HEK293 (cell line): ENCODE results near the gene SLC17A5.

Experiments used
- CTCF ChIA-PET: fragments of 350-600 bp; formaldehyde crosslinking; extraction: SDS; loops from one replicate; lab custom pipeline; 2021; ENCODE audit warnings: antibody characterized with exemption; lab: Yijun Ruan, JAX
- POLR2A ChIA-PET: fragments of 300-600 bp; formaldehyde crosslinking; extraction: SDS; loops from one replicate; lab custom pipeline; 2020; ENCODE audit warnings: antibody characterized with exemption, inconsistent platforms; lab: Yijun Ruan, JAX
- H3K27ac ChIP-seq: fragments of 200-500 bp; sonication (Bioruptor generic); 2 replicates; pipeline ENCODE4 v1.5.1; 2014; ENCODE audit warnings: low read depth, low read length, control low read depth, inconsistent platforms; ENCODE audit errors: extremely low read depth
- H3K36me3 ChIP-seq, 2 experiments: fragments of 200-500 bp in 1 of 2; sonication (Bioruptor generic) in 1 of 2; 1 replicate in 1 of 2; 2 replicates in 1 of 2; pipeline ENCODE4 v1.5.1; 2014 to 2017; ENCODE audit warnings: inconsistent platforms in 2 of 2, low read length in 2 of 2; ENCODE audit not compliant: control insufficient read depth in 2 of 2, insufficient read depth in 1 of 2
- H3K4me1 ChIP-seq: fragments of 200-500 bp; sonication (Bioruptor generic); 2 replicates; pipeline ENCODE4 v1.5.1; 2014; ENCODE audit warnings: mild to moderate bottlenecking, low read length, inconsistent platforms; ENCODE audit not compliant: control insufficient read depth, insufficient read depth
- H3K4me3 ChIP-seq: 2 replicates; pipeline ENCODE4 v1.5.1; 2011; ENCODE audit warnings: low read depth, mild to moderate bottlenecking, control low read depth, low read length, moderate library complexity
- H3K9me3 ChIP-seq: fragments of 200-500 bp; sonication (Bioruptor generic); 2 replicates; pipeline ENCODE4 v1.5.1; 2014; ENCODE audit warnings: low read depth, low read length, inconsistent platforms; ENCODE audit not compliant: control insufficient read depth, insufficient read depth
- KLF1 ChIP-seq: fragments of 450-650 bp; formaldehyde crosslinking; IDR thresholded peaks from 2 replicates; pipeline ENCODE4 v1.5.1; 2016; ENCODE audit warnings: missing biosample characterization, missing genetic modification characterization
- PBX3 ChIP-seq: sonication (generic); formaldehyde crosslinking; IDR thresholded peaks from 2 replicates; pipeline ENCODE4 v1.8.1; 2022; ENCODE audit warnings: mild to moderate bottlenecking, moderate library complexity, missing genetic modification reagents
- PRDM10 ChIP-seq: fragments of 450-650 bp; formaldehyde crosslinking; IDR thresholded peaks from 2 replicates; pipeline ENCODE4 v1.5.1; 2016; ENCODE audit warnings: missing biosample characterization, missing genetic modification characterization
- ZBTB17 ChIP-seq: fragments of 450-650 bp; formaldehyde crosslinking; IDR thresholded peaks from 2 replicates; pipeline ENCODE4 v1.5.1; 2016; ENCODE audit warnings: missing biosample characterization, missing genetic modification characterization
- ZFHX2 ChIP-seq: fragments of 450-650 bp; formaldehyde crosslinking; conservative IDR thresholded peaks from 2 replicates; pipeline ENCODE4 v1.5.1; 2016; ENCODE audit warnings: missing biosample characterization, missing genetic modification characterization
- ZFP69B ChIP-seq: fragments of 450-650 bp; formaldehyde crosslinking; IDR thresholded peaks from 2 replicates; pipeline ENCODE4 v1.5.1; 2016; ENCODE audit warnings: missing biosample characterization, missing genetic modification characterization
- ZNF132 ChIP-seq: fragments of 450-650 bp; formaldehyde crosslinking; IDR thresholded peaks from 2 replicates; pipeline ENCODE4 v1.5.1; 2017; ENCODE audit warnings: missing biosample characterization, missing genetic modification characterization, borderline replicate concordance
- ZNF221 ChIP-seq: fragments of 450-650 bp; formaldehyde crosslinking; IDR thresholded peaks from 2 replicates; pipeline ENCODE4 v1.5.1; 2017; ENCODE audit warnings: missing biosample characterization, missing genetic modification characterization, borderline replicate concordance
- ZNF335 ChIP-seq: fragments of 450-650 bp; formaldehyde crosslinking; conservative IDR thresholded peaks from 2 replicates; pipeline ENCODE4 v1.5.1; 2016; ENCODE audit warnings: missing biosample characterization, missing genetic modification characterization
- ZNF521 ChIP-seq: fragments of 450-650 bp; formaldehyde crosslinking; IDR thresholded peaks from 2 replicates; pipeline ENCODE4 v1.5.1; 2017; ENCODE audit warnings: missing biosample characterization, mild to moderate bottlenecking, missing genetic modification characterization
- ZNF692 ChIP-seq: fragments of 450-650 bp; formaldehyde crosslinking; IDR thresholded peaks from 2 replicates; pipeline ENCODE4 v1.5.1; 2016; ENCODE audit warnings: missing biosample characterization, missing genetic modification characterization
- TF ChIP-seq, protein P1 (sequence below): fragments of 450-650 bp; formaldehyde crosslinking; optimal IDR thresholded peaks from 2 replicates; pipeline ENCODE3; 2016; ENCODE audit warnings: missing biosample characterization, mild to moderate bottlenecking, missing genetic modification characterization
- TF ChIP-seq, protein P2 (sequence below): fragments of 450-650 bp; formaldehyde crosslinking; IDR thresholded peaks from 2 replicates; pipeline ENCODE4 v1.5.1; 2017; ENCODE audit warnings: missing biosample characterization, missing genetic modification characterization

The SLC17A5 gene

GRCh38 chr6:73695619-73696421 lies 42.0 kb upstream of the SLC17A5 start, which contains the start of gene CD109:
CD109 (plus strand) TSS chr6:73696203; CDS start chr6:73696216, 13 bp downstream.
- Histone ChIP-seq H3K36me3 (peaks cover 0 to 11% of the 10 kb centered on the region in 2 experiments; a peak in 1 of 3 replicates), H3K9me3 (no peaks in the 10 kb centered on the region), H3K4me1 (peaks cover 8% of the 10 kb centered on the region), H3K4me3 (peak within 1 kb of the TSS; percentile 66), H3K27ac (peak within 1 kb of the TSS; percentile 74; the same call in 1 of the 2 replicates)
- CTCF ChIA-PET = interaction anchor here (1.0 to 1.6 kb wide), 4 partner anchors 9 to 31 kb away, joined by 3 to 5 read pairs (median 4); no protein-coding TSS in a partner anchor
- peak; percentile 52 for TF ChIP-seq ZFHX2 (tag by site-specific recombination)
- TF ChIP-seq ZFP69B (tag by site-specific recombination) = 0 out of 2 replicates have a peak, but pooled peaks have one; percentile 41
- TF ChIP-seq PBX3 (CRISPR knock-in tag) = peak; percentile 88; the same call in 1 of the 2 replicates
- no peak for TF ChIP-seq ZNF132 (tag by site-specific recombination)
- 0 out of 2 replicates have a peak, but pooled peaks have one; percentile 13 for TF ChIP-seq ZBTB17
- TF ChIP-seq ZNF335 (tag by site-specific recombination) = peak; percentile 36
- TF ChIP-seq PRDM10 = peak; percentile 30
- TF ChIP-seq, protein P1, sequence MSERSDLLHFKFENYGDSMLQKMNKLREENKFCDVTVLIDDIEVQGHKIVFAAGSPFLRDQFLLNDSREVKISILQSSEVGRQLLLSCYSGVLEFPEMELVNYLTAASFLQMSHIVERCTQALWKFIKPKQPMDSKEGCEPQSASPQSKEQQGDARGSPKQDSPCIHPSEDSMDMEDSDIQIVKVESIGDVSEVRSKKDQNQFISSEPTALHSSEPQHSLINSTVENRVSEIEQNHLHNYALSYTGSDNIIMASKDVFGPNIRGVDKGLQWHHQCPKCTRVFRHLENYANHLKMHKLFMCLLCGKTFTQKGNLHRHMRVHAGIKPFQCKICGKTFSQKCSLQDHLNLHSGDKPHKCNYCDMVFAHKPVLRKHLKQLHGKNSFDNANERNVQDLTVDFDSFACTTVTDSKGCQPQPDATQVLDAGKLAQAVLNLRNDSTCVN (tag by site-specific recombination) = peak; percentile 56
- no peak for TF ChIP-seq ZNF221 (tag by site-specific recombination)
- TF ChIP-seq ZNF521 (tag by site-specific recombination) = no peak
- TF ChIP-seq KLF1 (tag by site-specific recombination) = peak; percentile 29
- TF ChIP-seq ZNF692 (tag by site-specific recombination) = peak; percentile 76
- TF ChIP-seq, protein P2, sequence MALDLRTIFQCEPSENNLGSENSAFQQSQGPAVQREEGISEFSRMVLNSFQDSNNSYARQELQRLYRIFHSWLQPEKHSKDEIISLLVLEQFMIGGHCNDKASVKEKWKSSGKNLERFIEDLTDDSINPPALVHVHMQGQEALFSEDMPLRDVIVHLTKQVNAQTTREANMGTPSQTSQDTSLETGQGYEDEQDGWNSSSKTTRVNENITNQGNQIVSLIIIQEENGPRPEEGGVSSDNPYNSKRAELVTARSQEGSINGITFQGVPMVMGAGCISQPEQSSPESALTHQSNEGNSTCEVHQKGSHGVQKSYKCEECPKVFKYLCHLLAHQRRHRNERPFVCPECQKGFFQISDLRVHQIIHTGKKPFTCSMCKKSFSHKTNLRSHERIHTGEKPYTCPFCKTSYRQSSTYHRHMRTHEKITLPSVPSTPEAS (tag by site-specific recombination) = 0 out of 2 replicates have a peak, but pooled peaks have one; percentile 60
- POLR2A ChIA-PET = no interaction called here
